22Rv1 (cell line): Measurements from ENCODE around the gene PAPPA.

Source experiments
- H3K27ac ChIP-seq: fragments of 450-650 bp; 2 replicates; pipeline ENCODE4 v1.5.1; 2017
- CTCF ChIP-seq: fragments of 450-650 bp; IDR thresholded peaks from 2 replicates; pipeline ENCODE4 v1.5.1; 2017; ENCODE audit warnings: mild to moderate bottlenecking
- ZFX ChIP-seq: fragments of 450-650 bp; IDR thresholded peaks from 2 replicates; pipeline ENCODE4 v1.6.1; 2017; ENCODE audit warnings: antibody characterized with exemption, borderline replicate concordance

Gene PAPPA

GRCh38 chr9:116358251-116358650 is 204.7 kb downstream of the PAPPA start:
- TF ChIP-seq CTCF, result no peak
- TF ChIP-seq ZFX, result no peak
- H3K27ac ChIP-seq, result no peak overlapping the region

- no peak for TF ChIP-seq ZFX
- TF ChIP-seq CTCF, result no peak
- no peak overlapping the region for H3K27ac ChIP-seq
Measured at GRCh38 chr9:116360016-116360415, 206.4 kb downstream of the PAPPA start.

GRCh38 chr9:116360989-116361388 is 207.4 kb downstream of the PAPPA start:
- no peak for TF ChIP-seq ZFX
- no peak for TF ChIP-seq CTCF

GRCh38 chr9:116361547-116361946 is 208.0 kb downstream of the PAPPA start:
- TF ChIP-seq ZFX (no peak), CTCF (no peak)
- no peak overlapping the region for H3K27ac ChIP-seq

More at GRCh38 chr9:116360989-116361388, 207.4 kb downstream of the PAPPA start:
- H3K27ac ChIP-seq, result no peak overlapping the region

GRCh38 chr9:116362493-116362892 is 208.9 kb downstream of the PAPPA start:
- TF ChIP-seq ZFX (no peak), CTCF (no peak)
- H3K27ac ChIP-seq, result no peak overlapping the region

- no peak overlapping the region for H3K27ac ChIP-seq
- TF ChIP-seq ZFX (no peak), CTCF (no peak)
Measured at GRCh38 chr9:116365056-116365471, 211.5 kb downstream of the PAPPA start.

- H3K27ac ChIP-seq, result no peak overlapping the region
- no peak for TF ChIP-seq ZFX
- no peak for TF ChIP-seq CTCF
Measured at GRCh38 chr9:116366241-116366640, 212.7 kb downstream of the PAPPA start.
